Erythroblast (primary cell): ENCODE data around the gene SLFN12.

ENCODE experiments used
- GATA1 ChIP-seq: IDR thresholded peaks from 2 replicates; pipeline ENCODE4 v1.6.1; 2011; ENCODE audit warnings: low read depth, mild to moderate bottlenecking, control low read depth, low read length, moderate library complexity
- POLR2A ChIP-seq: IDR thresholded peaks from 2 replicates; pipeline ENCODE4 v1.6.1; 2011; ENCODE audit warnings: mild to moderate bottlenecking, low read length

- TF ChIP-seq POLR2A: peak; percentile 30
- no peak for TF ChIP-seq GATA1
These were observed 16.6 kb upstream of the SLFN12 start for GRCh38 chr17:35448899-35449227.
